BE2C (cell line): ENCODE data around the gene CYFIP2.

Experiments used
- DNase-seq: peaks from one replicate; pipeline ENCODE4 v3.0.0-alpha.2; 2020
- H3K27me3 ChIP-seq: fragments of 250-450 bp; sonication (Bioruptor Pico); 2 replicates; pipeline ENCODE4 v1.5.1; 2020; ENCODE audit warnings: mild to moderate bottlenecking
- H3K36me3 ChIP-seq: fragments of 250-450 bp; sonication (Bioruptor Pico); 2 replicates; pipeline ENCODE4 v1.5.1; 2020; ENCODE audit warnings: mild to moderate bottlenecking
- H3K4me1 ChIP-seq: fragments of 250-450 bp; sonication (Bioruptor Pico); 2 replicates; pipeline ENCODE4 v1.5.1; 2020
- H3K4me3 ChIP-seq: 2 replicates; pipeline ENCODE4 v1.5.1; 2011; ENCODE audit warnings: low read depth, low read length
- H3K9me3 ChIP-seq: fragments of 250-450 bp; sonication (Bioruptor Pico); 2 replicates; pipeline ENCODE4 v1.5.1; 2020
- CTCF ChIP-seq: IDR thresholded peaks from 2 replicates; pipeline ENCODE4 v1.5.1; 2012; ENCODE audit warnings: mild to moderate bottlenecking, low read depth, low read length

CYFIP2 gene

GRCh38 chr5:157294407-157295091 lies 28.6 kb downstream of the CYFIP2 start:
- no peak overlapping the region for H3K4me3 ChIP-seq
- H3K36me3 ChIP-seq, result no peaks in the 10 kb centered on the region
- no peaks in the 10 kb centered on the region for H3K27me3 ChIP-seq
- H3K4me1 ChIP-seq, result no peaks in the 10 kb centered on the region
- no peak for DNase-seq
- H3K9me3 ChIP-seq, result no peaks in the 10 kb centered on the region
- peak; percentile 6; the same call in 1 of the 2 replicates for TF ChIP-seq CTCF

GRCh38 chr5:157295247-157295646 lies 29.3 kb downstream of the CYFIP2 start:
- H3K27me3 ChIP-seq, result no peaks in the 10 kb centered on the region
- no peaks in the 10 kb centered on the region for H3K9me3 ChIP-seq
- H3K4me1 ChIP-seq, result no peaks in the 10 kb centered on the region
- DNase-seq, result no peak
- H3K4me3 ChIP-seq, result no peak overlapping the region
- no peak for TF ChIP-seq CTCF
- no peaks in the 10 kb centered on the region for H3K36me3 ChIP-seq

- DNase-seq, result no peak
- Histone ChIP-seq H3K4me1 (no peaks in the 10 kb centered on the region), H3K9me3 (no peaks in the 10 kb centered on the region), H3K27me3 (no peaks in the 10 kb centered on the region), H3K4me3 (no peak overlapping the region), H3K36me3 (no peaks in the 10 kb centered on the region)
- no peak for TF ChIP-seq CTCF
Observed at GRCh38 chr5:157300564-157300963, 34.6 kb downstream of the CYFIP2 start.

- Histone ChIP-seq H3K27me3 (no peaks in the 10 kb centered on the region), H3K4me1 (no peaks in the 10 kb centered on the region), H3K9me3 (no peaks in the 10 kb centered on the region), H3K4me3 (no peak overlapping the region), H3K36me3 (no peaks in the 10 kb centered on the region)
- no peak for TF ChIP-seq CTCF
- no peak for DNase-seq
Observed at GRCh38 chr5:157301066-157301465, 35.1 kb downstream of the CYFIP2 start.

- TF ChIP-seq CTCF, result no peak
- no peaks in the 10 kb centered on the region for H3K9me3 ChIP-seq
- H3K36me3 ChIP-seq, result no peaks in the 10 kb centered on the region
- H3K27me3 ChIP-seq, result no peaks in the 10 kb centered on the region
- no peak overlapping the region for H3K4me3 ChIP-seq
- no peak for DNase-seq
- no peaks in the 10 kb centered on the region for H3K4me1 ChIP-seq
Observed at GRCh38 chr5:157303023-157303422, 37.1 kb downstream of the CYFIP2 start.

- H3K36me3 ChIP-seq, result no peaks in the 10 kb centered on the region
- DNase-seq, result no peak
- no peak for TF ChIP-seq CTCF
Observed at GRCh38 chr5:157303667-157304327, 37.9 kb downstream of the CYFIP2 start.

More at GRCh38 chr5:157303667-157304327, 37.9 kb downstream of the CYFIP2 start:
- Histone ChIP-seq H3K27me3 (no peaks in the 10 kb centered on the region), H3K4me3 (no peak overlapping the region), H3K4me1 (no peaks in the 10 kb centered on the region), H3K9me3 (no peaks in the 10 kb centered on the region)
